G401 (cell line): Measurements from ENCODE around the gene BLVRA. TPM values are rescaled to one million over a fixed set of nuclear protein-coding genes. Genes with fewer than 3 reads are reported as not detected.
"Not testable (repeated sequence)": the region's sequence is repeated elsewhere in the genome, so short reads cannot be mapped to it uniquely, and the experiment has no call there.

Experiments
- DNase-seq: peaks from one replicate; pipeline ENCODE4 v3.0.0-alpha.2; 2015; ENCODE audit warnings: low spot score
- in situ Hi-C: cut with HindIII; loops from 2 replicates; pipeline ENCODE4 v1.10.0; 2016; ENCODE audit warnings: low sequenced_read_pairs, mixed read lengths
- total RNA-seq: library from RNA; depleted of rRNA; stranded (reverse); fragments of >200 nt; shearing (Covaris generic); gene quantifications from 2 replicates; pipeline ENCODE4 v1.2.3, GENCODE V29; 2014

Gene BLVRA
- total RNA-seq, 1 experiment from 2014 or later: 190 TPM

GRCh38 chr7:43787771-43788170, 29.3 kb downstream of the BLVRA start:
- DNase-seq: no peak
- in situ Hi-C loops: no loop called here

DNA sequence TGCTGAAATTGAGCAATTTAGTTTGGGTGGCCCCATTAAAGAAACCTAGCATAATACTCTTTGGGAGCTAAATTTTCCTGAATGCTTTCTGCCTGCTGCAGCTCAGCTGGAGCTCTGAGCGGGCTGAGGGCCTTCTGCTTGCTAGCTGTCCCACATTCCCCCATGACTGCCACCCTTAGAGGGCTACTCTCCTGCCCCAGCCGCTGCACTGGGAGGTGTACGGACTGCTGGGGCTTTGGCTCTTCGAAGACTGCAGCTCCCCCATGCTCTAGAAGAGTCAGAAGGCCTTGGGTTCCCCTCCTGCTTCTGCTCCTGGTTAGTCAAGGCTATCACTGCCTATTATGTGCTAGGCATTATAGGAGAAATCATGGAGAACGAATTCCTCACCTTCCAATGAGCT, 31.5 kb downstream of the BLVRA start:
- in situ Hi-C loops: no loop called here
- no peak for DNase-seq

- in situ Hi-C loops: no loop called here
- DNase-seq: no peak
Measured at GRCh38 chr7:43790834-43791233, 32.4 kb downstream of the BLVRA start.

GRCh38 chr7:43791665-43792064, 33.2 kb downstream of the BLVRA start:
- in situ Hi-C loops: no loop called here

GRCh38 chr7:43792471-43793150, 34.1 kb downstream of the BLVRA start:
- no peak for DNase-seq
- in situ Hi-C loops: no loop called here

More at GRCh38 chr7:43791665-43792064, 33.2 kb downstream of the BLVRA start:
- no peak for DNase-seq

GRCh38 chr7:43799605-43800004, 41.1 kb downstream of the BLVRA start:
- no peak for DNase-seq
- in situ Hi-C loops: no loop called here

GRCh38 chr7:43803865-43804264, 45.4 kb downstream of the BLVRA start:
- in situ Hi-C loops: no loop called here
- DNase-seq: no peak

- DNase-seq: no peak
- in situ Hi-C loops: loop anchor here (5.0 kb wide), 1 partner anchor 39 kb away; no protein-coding TSS in a partner anchor
Measured at GRCh38 chr7:43808410-43808809, 49.9 kb downstream of the BLVRA start.

DNA sequence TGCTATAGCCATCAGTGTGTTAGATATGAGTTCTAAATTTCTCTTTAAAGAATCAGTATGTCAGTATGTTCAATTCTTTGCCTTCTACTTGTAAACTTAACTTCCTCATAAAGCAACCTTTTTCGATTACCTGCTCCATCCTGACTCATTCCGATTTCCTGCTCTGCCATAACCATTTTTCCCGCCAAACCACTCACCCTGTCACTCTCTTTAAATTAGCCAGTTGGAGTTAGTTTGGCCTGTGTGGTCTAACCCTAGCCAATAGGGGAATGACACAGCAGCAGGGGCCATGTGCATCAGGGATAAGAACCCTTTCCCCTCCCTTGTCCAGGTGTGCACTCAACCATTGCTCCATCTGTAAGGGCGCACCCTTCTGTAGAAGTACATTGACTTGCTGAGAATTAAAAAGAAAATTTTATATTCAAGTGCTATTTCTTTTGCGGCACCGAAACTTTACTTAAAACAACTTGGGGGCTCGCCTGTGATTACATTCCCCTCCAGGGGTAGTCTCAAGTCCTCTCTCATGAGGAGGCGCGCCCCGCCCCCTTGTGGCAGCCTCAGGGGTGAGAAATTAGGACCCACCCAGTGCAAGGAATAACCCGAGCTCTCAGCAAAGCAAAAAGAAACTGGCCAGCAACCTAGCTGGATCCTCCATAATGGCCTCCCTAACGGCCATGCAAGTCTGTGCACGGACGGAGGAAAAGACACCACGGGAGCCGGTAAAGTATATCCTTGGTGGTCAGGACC, 51.9 kb downstream of the BLVRA start:
- DNase-seq, in situ Hi-C loops: not testable (repeated sequence)

GRCh38 chr7:43815373-43815772, 56.9 kb downstream of the BLVRA start:
- DNase-seq: peak; percentile 35
- in situ Hi-C loops: no loop called here

- in situ Hi-C loops: not testable (repeated sequence)
- DNase-seq: peak; percentile 53
Measured at GRCh38 chr7:43816046-43816797, 57.7 kb downstream of the BLVRA start.

GRCh38 chr7:43823425-43823824, 64.9 kb downstream of the BLVRA start:
- in situ Hi-C loops, DNase-seq: not testable (repeated sequence)

- DNase-seq: peak; percentile 40
- in situ Hi-C loops: no loop called here
Measured at GRCh38 chr7:43823941-43824340, 65.5 kb downstream of the BLVRA start.

- DNase-seq, in situ Hi-C loops: not testable (repeated sequence)
Measured at GRCh38 chr7:43824513-43824912, 66.0 kb downstream of the BLVRA start.

DNA sequence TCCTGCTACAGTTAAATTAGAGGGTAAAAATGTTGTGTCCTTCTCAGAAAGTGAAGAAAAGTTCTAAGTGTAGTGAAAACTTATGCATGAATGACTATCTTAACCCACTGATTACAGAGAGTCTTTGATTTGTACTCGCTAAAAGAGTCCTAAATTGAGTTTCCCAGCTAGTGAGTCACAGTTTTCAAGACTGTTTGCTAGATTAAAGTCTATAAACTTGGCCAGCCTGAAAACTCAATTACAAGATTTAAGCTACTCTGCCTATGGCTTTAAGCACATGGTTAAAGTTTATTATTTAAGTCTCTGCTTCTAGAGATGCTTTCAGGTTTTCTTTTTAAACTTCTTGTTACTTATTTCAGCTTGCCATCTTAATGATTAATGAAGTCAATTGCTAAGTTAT, 66.5 kb downstream of the BLVRA start:
- DNase-seq: peak; percentile 74
- in situ Hi-C loops: no loop called here

- peak; percentile 70 for DNase-seq
- in situ Hi-C loops: no loop called here
Measured at GRCh38 chr7:43825391-43825808, 66.9 kb downstream of the BLVRA start.

GRCh38 chr7:43830917-43831316, 72.4 kb downstream of the BLVRA start:
- DNase-seq, in situ Hi-C loops: not testable (repeated sequence)

DNA sequence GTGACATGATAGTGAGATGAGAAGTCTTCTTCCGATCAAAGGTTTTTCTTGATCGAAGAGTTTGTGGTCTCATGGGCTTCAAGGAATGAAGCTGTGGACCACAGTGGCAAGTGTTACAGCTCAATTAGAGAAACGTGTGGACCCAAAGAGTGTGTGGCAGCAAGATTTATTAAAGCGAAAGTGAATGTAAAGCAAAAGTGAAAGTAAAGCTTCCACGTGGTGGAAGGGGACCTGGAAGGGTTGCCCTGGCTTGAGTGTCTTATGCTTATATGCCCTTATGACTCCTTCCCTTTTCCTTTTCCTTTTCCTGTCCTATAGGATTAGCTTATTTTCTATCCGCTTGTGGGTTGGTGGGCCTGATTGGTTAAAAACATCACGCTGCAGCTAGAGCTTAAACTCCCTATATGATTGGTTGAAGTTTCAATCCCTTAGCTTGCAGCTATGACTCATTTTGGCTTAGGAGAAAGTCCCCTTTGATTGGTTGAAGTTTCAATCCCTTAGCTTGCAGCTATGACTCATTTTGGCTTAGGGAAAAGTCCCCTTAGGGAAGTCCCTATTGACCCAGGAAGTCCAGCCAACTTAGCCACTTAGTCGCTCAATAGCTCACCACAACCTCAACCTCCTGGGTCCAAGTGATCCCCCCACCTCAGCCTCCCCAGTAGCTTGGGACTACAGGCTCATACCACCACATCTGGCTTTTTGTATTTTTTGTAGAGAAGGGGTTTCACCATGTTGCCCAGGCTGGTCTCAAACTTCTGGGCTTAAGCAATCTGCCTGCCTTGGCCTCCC, 76.2 kb downstream of the BLVRA start:
- DNase-seq: no peak
- in situ Hi-C loops: no loop called here

DNA sequence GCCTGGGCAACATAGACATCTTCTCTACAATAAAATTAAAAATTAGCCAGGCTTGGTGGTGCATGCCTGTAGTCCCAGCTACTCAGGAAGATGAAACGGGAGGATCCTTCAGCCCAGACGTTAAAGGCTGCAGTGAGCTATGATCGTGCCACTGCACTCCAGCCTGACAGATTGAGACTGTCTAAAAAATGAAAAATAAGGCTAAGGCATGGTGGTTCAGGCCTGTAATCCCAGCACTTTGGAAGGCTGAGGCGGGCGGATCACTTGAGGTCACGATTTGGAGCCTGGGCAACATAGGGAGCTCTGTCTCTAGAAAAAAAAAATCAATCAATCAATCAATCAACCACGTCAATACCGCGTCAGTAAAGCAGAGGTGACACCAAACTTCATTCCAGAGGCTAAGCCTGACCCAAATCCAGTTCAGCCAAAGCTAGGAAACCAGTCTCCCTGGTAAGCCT, 79.8 kb downstream of the BLVRA start:
- in situ Hi-C loops: no loop called here
- DNase-seq: no peak
